Retina (tissue), 1 donor: ENCODE data around the gene PLIN3.
"Not testable (repeated sequence)": the region's sequence is repeated elsewhere in the genome, so short reads cannot be mapped to it uniquely, and the experiment has no call there.

Experiments used
- DNase-seq: peaks from one replicate; pipeline ENCODE4 v3.0.0-alpha.2; 2016

PLIN3 gene

DNA sequence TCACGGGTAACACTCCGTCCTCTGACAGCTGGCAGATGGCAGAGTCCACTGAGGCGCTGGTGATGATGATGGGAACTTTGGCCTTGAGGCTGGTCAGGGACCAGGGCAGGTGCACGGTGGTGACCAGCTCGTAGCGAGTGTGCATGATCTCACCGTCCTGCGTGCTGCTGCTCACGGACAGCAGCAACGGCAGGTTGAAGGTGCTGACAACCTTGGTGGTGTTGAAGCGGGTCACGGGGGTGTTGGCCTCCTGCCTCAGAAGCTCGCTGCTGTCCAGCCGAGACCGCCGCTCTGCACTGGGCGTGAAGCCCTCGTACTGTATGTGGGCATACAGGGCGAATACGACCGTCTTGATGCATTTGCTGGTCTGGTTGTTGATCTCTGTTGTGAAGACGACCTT is 23.6 kb upstream of the PLIN3 start:
- no peak for DNase-seq

DNA sequence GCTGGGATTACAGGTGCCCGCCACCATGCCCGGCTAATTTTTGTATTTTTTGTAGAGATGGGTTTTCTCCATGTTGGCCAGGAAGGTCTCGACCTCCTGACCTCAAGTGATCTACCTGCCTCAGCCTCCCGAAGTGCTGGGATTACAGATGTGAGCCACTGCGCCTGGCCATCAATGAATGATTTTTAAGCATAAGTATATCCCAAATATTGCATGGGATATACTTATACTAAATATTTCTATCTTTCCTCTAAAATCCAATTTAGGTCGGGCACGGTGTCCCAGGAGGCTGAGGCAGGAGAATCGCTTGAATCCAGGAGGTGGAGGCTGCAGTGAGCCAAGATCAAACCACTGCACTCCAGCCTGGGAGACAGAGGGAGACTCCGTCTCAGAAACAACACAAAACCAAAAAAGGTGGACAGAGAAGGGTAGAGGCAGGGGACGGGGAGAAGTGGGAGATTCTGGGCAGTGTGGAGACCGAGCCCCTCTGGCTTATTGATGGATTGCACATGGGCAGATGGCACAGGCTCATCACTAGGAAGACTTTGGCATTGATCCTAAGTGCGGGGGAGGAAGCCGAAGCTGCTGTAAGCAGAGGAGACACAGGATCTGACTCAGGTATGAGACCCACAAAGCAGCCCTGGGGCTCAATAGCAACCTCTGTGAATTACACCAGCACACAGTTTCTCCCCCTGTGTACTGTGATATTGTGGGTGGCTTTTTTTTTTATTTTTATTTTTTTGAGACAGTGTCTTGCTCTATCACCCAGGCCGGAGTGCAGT is 21.8 kb upstream of the PLIN3 start:
- DNase-seq, result no peak

DNA sequence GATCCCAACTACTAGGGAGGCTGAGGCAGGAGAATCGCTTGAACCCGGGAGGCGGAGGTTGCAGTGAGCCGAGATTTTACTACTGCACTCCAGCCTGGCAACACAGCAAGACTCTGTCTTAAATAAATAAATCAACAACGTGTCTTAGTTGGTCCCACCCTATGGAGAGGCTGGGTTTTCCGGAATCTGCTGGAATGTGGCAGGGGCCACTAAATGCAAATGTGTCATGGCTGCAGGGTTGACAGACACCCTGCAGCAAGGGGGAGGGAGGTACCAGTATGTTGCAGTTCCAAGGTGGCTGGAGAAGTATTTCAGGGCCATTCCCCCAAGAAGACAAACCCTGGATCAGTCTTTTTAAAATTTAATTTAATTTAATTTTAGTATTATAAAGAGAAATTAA is 20.3 kb upstream of the PLIN3 start:
- not testable (repeated sequence) for DNase-seq

DNA sequence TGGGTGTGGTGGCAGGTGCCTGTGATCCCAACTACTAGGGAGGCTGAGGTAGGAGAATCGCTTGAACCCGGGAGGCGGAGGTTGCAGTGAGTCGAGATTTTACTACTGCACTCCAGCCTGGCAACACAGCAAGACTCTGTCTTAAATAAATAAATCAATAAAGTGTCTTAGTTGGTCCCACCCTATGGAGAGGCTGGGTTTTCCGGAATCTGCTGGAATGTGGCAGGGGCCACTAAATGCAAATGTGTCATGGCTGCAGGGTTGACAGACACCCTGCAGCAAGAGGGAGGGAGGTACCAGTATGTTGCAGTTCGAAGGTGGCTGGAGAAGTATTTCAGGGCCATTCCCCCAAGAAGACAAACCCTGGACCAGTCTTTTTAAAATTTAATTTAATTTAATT is 17.5 kb upstream of the PLIN3 start:
- not testable (repeated sequence) for DNase-seq

DNA sequence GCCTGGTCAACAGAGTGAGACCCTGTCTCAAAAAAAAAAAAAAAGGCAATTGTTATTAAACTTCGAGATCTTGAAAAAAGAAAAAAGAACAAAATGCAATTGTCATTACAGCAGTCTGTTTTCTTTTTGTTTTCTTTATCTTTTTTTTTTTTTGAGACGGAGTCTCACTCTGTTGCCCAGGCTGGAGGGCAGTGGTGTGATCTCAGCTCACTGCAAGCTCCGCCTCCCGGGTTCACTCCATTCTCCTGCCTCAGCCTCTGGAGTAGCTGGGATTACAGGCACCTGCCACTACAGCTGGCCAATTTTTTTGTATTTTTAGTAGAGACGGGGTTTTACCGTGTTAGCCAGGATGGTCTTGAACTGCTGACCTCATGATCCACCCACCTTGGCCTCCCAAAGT is 15.4 kb upstream of the PLIN3 start:
- not testable (repeated sequence) for DNase-seq

DNA sequence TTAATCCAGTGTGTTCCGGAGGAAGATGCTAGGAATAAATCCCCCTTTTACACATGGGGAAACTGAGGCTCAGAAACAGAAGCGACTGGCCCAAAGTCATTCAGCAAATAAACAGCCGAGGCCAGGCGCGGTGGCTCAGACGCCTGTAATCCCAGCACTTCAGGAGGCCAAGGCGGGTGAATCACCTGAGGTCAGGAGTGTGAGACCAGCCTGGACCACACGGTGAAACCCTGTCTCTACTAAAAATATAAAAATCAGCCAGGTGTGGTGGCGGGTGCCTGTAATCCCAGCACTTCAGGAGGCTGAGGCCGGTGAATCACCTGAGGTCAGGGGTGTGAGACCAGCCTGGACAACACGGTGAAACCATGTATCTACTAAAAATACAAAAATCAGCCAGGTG is 11.6 kb upstream of the PLIN3 start:
- DNase-seq, result no peak

DNA sequence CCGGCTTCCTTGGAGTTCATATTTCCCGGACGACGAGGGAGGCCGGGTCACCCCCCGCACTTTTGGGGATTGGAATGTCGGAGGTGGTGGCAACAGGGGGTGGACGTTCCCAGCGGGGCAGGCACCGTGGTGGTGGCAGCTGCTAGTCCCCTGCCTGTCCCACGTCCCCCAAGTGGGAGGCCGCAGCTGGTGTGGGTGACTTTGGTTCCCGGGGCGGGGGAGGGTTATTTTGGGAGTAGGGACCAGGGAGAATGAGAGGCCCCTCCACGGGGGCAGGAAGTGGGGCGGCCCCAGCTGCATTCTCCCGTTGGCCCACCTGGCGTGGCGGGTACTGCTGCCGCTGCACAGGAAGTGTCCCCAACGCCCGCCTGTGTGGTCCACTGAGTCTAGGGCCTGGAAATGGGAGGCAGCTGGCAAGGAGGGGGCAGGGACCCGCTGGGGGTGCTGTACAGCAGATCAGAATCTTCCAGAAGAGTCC is 11.1 kb upstream of the PLIN3 start:
- DNase-seq, result no peak

DNA sequence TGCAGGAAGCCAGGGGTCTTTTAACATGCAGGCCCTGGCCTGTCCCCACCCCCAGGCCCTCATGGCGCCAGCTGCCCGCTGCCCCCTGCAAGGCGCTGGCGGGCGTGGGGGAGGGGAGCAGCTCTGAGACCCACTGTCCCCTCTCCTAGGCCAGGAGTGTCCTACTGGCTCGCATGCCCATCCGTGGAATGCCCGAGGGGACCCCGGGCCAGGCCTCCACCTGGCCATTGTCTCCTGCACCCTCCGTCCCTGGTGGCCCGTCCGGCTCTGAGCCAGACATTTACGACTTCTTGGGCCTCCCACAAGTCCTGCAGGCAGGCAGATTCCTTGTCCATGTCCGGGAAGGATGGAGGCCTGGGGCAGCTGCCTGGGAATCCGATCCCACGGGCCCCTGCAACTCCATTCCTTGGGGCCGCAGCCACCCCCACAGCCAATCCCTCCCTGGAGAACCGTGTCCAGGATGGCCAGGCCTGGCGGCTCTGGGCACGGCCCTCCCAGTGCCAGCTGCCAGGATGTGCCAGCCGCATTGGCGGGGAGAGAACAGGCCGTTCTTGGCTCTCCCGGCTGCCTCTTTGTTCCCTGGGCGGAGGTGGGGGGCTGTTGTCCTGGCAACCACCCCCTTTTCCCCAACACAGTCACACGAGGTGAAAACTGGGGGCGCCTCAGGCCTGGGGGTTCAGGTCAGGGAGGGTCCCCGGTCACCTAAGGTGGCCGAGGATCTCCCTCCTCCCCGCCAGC is 10.5 kb upstream of the PLIN3 start:
- DNase-seq, result peak; percentile 81

DNA sequence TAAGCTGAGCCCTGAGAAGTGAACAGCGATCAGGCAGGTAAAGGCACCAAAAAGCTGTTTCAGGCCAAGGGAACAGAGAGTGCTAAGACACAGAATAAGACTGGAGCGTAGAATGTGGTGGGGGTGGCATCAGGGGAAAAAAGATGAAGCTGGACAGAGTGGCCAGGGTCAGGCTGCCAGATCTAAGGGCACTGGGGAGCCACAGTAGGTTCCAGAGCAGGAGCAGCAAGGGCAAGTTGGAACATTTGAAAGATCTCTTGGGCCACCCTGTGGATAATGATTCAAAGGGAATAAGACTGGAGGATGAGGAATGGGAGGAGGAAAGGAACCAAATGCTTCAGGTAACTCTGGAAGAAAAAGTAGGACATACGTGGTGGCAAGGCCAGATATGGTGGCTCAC is 6.5 kb upstream of the PLIN3 start:
- no peak for DNase-seq

DNA sequence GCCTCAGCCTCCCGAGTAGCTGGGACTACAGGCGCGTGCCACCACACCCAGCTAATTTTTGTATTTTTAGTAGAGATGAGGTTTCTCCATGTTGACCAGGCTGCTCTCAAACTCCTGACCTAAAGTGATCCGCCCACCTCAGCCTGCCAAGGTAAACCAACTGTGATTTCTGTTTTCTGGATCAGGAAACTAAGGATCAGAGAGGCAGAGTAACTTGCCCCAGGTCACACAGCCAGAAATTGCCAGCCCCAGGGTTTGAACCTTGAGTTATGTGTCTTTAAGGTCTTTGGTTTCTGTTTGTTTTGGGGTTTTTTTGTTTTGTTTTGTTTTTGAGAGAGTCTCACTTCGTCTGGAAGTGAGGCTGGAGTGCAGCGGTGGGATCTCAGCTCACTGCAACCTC is 4.2 kb upstream of the PLIN3 start:
- no peak for DNase-seq

DNA sequence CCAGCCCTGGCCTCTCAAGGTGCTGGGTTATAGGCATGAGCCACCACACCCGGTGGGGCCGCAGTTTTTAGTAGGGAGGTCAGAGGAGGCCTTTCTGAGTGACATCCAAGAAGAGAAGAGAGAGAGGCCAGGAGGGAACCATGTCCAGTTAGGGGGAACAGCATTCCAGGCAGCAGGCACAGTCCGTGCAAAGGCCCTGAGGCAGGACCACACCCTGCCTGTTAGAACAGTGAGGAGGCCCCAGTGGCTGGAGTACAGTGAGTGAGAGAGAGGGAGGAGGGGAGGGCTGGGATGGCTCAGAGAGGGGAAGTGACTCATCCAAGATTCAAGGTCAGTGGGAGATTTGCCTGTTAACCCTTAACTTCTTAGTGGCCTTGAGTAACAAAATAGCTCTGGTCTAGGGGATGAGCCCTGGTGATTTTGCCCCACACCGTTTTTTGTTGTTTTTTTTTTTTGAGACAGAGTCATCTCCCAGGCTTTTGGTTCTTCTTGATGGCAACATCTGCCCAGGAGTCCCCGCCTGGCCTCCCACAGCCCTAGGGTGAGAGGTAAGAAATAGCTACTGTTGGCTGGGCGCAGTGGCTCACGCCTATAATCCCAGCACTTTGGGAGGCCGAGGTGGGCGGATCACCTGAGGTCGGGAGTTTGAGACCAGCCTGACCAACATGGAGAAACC is 2.7 kb upstream of the PLIN3 start:
- no peak for DNase-seq

DNA sequence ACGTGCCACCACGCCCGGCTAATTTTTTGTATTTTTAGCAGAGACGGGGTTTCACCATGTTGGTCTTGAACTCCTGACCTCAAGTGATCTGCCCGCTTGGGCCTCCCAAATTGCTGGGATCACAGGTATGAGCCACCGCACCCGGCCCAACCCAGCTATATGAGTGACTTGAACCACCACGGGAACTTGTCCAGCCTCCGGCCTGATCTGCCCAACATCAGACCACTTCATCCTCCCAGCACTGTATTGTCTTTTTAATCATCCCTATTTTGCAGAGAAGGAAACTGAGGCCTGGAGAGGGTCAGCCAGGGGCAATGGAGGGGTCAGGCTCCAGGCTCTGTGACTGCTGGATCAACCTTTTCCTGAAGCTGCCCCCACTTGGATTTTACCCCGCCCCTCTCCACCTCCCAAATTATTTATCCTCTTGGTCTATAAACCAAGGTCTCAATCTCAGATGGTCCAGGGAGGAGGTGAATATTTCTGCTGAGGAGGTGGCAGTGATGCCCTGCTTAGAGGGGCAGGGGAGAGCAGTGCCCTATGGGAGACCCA is 893 bp upstream of the PLIN3 start:
- no peak for DNase-seq

DNA sequence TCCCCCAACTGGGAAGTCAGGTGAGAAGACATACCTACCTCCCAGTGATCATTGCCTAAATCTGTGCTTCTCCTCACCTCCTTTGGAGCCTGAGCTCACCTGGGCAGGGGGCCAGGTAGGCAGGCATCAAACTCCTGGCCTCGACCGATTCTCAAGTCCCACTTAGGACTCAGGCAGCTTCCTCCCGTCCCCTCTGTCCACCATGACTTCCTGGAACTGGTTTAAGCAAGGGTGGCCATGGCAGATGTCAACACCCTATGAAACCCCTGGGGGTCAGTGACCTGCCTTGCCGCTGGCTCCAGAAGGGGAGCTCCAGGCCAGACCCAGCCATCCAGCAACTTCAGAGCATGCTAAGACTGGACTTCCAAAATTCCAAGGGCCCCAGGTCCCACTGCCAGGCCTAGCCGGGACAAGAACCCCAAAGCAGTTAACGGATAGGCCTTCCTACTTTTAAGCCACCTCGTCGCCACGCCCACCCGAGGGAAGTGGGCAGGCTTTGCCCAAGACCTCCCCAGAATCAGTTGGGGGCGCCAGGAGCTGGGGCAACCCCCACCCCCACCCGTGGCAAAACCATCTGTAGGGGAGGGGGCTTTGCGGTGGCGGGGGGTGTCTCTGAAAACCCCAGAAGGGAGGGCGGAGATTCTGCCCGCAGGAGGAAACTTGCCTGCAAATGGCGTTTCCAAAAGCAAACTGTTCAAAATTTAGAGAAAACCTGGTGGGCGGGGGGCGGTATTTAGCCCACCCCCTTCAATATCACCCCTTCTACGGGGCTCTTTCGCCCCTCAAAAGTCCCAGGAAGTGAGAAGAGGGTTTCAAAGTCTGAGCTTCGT is 657 bp downstream of the PLIN3 start:
- peak; percentile 35 for DNase-seq

DNA sequence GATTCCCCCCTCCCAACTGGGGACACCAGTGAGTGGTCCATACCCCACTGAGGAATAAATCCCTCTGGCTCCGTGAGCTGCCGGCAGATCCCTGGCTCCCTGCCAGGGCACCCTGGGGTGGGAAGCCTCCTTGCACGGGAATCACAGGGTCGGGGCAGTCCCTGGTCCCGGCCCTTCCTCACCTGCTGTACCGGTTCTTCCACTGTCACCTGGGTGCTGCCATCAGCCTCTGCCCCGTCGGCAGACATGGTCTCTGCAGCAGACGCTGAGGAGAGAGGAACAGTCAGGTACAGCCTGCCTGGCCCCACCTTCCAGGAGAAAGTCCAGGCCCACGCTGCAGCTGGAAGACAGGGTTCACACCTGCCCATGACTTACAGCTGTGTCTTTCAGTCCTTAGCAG is 6.3 kb downstream of the PLIN3 start:
- no peak for DNase-seq

DNA sequence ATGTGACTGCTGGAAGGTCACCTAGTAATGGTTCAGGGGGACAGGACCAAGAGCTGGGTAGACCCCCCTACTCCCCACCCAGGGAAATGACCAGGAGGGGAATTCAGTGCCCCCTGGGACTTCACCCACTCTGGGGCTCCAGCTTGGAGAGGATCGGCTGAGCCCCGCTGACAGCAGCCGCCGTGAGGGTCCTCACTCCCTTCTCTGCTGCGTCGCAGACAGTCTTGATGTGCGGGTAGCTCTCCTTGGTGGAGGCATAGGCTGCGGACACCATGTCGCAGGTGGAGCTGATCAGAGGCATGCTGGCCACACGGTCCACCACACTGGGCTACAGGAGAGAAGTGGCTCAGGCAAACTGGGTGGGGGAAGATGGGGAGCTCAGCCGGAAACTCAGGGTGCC is 7.8 kb downstream of the PLIN3 start:
- DNase-seq, result no peak

DNA sequence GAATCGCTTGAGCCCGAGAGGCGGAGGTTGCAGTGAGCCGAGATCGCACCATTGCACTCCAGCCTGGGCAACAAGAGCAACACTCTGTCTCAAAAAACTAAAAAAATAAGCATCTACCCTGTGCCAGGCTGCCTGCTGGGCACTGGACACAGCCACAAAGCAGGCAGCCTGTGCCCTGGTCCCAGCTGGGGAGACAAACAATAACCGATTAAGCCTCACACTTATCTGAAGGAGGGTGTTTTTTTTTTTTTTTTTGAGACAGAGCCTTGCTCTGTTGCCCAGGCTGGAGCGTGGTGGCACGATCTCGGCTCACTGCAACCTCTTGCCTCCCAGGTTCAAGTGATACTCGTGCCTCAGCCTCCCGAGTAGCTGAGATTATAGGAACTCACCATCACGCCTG is 11.0 kb downstream of the PLIN3 start:
- DNase-seq, result not testable (repeated sequence)

DNA sequence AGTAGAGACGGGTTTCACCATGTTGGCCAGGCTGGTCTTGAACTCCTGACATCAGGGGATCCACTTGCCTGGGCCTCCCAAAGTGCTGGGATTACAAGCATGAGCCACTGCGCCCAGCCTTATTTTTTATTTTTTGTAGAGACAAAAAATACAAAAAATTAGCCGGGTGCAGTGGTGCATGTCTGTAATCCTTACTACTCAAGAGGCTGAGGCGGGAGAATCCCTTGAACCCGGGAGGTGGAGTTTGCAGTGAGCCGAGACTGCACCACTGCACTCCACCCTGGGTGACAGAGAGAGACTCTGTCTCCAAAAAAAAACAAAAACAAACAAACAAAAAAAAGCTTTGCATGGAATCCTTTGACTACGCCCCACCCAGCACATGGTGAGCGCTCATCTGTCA is 14.0 kb downstream of the PLIN3 start:
- DNase-seq, result not testable (repeated sequence)

DNA sequence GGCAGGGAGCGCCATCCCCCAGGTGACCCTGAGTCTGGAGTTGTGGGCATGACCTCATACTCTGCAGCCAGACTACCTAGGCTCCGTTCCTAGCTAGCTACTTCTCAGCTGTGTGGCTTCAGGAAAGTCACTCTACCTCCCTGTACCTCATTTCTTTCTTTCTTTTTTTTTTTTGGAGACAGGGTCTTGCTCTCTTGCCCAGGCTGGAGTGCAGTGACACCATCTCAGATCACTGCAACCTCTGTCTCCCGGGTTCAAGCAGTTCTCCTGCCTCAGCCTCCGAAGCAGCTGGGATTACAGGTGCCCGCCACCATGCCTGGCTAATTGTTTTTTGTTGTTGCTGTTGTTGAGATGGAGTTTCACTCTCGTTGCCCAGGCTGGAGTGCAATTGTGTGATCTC is 15.0 kb downstream of the PLIN3 start:
- no peak for DNase-seq

DNA sequence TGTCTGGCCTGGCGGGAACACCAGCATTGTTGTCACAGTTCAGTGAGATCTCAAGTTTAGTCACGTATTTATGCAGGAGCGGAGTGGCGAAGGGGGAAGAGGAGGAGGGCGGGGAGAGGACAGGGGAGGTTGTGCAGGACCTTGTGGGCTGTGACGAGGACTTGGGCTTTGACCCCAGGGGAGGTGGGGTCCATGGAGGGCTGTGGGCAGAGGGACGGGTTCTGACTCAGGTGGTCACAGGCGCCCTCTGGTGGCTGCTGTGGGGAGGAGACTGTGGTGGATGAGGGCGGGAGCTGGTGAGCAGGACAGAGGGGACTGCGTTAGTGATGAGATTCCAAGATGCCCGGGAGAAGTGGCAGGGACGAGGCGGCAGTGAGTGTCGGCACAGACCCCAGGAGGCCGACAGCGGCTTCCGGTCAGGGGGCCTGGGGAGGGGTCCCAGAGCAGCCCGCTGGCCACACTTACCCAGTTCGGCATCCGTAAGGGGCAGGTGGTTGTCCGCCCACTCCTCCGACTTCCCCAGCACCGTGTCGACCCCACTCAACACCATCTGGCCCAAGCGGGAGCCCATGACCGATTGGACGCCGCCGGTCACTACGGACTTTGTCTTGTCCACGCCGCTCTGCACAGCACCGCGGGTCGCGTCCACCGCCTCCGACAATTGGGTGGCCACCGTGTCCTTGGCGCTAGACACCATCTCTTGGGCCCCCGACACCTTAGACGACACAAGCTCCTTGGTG is 15.7 kb downstream of the PLIN3 start:
- DNase-seq, result peak; percentile 77

DNA sequence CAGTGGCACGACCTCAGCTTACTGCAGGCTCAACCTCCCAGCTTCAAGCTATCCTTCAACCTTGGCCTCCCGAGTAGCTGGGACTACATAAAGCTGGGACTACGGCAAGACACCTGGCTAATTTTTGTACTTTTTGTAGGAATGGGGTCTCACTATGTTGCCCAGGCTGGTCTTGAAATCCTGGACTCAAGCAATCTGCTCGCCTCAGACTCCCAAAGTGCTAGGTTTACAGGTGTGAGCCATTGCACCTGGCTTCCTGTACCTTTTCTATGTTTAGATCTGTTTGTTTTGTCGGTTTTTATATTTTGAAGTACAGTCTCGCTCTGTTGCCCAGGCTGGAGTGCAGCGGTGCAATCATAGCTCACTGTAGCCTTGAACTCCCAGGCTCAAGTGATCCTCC is 18.4 kb downstream of the PLIN3 start:
- DNase-seq, result no peak

DNA sequence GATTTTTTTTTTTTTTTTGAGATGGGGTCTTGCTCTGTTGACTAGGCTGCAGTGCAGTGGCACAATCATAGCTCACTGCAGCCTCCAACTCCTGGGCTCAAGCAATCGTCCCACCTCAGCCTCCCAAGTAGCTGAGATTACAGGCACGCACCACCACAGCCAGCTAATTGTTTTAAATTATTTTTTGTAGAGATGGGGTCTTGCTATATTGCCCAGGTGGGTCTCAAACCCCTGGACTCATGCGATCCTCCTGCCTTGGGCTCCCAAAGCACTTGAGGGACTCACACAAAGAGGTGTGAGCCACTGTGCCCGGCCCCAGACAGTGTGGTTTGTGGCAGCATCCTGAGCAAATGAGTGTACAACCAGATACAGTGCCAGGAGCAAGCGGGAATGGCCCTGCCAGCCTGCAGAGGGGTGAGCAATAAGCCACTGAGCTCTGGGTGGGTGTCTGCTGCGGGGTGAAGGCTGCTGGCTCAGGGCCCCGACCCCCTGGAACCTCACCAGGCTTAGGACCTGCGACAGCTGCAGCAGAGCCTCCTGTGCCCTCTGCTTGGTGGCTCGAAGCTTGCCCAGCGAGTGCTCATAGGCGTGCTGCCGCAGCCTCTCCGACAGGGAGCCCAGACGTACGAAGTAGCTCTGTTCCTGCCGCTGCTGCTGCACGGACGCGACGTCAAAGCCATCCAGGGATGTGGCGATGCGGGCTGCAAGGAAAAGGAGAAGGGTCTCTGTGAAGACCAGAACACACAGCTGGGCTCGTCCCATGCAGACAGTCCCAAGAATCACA is 20.1 kb downstream of the PLIN3 start:
- no peak for DNase-seq
